GM21390 (cell line): ENCODE data around the gene NUAK1.

ENCODE experiments used
- ATAC-seq: cut with Tn5 transposase; IDR thresholded peaks from one replicate; pipeline ENCODE4 v1.9.1; 2021; ENCODE audit not compliant: unreplicated experiment

NUAK1 gene

GRCh38 chr12:106131676-106132075 is 7.1 kb downstream of the NUAK1 start:
- ATAC-seq, result no peak

GRCh38 chr12:106130474-106131113 is 8.2 kb downstream of the NUAK1 start:
- no peak for ATAC-seq

- no peak for ATAC-seq
Observed at GRCh38 chr12:106128585-106129328, 10.0 kb downstream of the NUAK1 start.

- no peak for ATAC-seq
Observed at GRCh38 chr12:106127338-106128126, 11.2 kb downstream of the NUAK1 start.

- ATAC-seq, result no peak
Observed at GRCh38 chr12:106126441-106127337, 12.1 kb downstream of the NUAK1 start.

- no peak for ATAC-seq
Observed at GRCh38 chr12:106125351-106126095, 13.2 kb downstream of the NUAK1 start.

GRCh38 chr12:106123551-106124081 is 15.1 kb downstream of the NUAK1 start:
- ATAC-seq, result no peak

- no peak for ATAC-seq
Observed at GRCh38 chr12:106123110-106123509, 15.6 kb downstream of the NUAK1 start.

GRCh38 chr12:106122004-106122403 is 16.8 kb downstream of the NUAK1 start:
- ATAC-seq, result no peak

- no peak for ATAC-seq
Observed at GRCh38 chr12:106120519-106121105, 18.1 kb downstream of the NUAK1 start.

GRCh38 chr12:106119301-106119700 is 19.5 kb downstream of the NUAK1 start:
- ATAC-seq, result no peak

- ATAC-seq, result no peak
Observed at GRCh38 chr12:106118381-106119130, 20.2 kb downstream of the NUAK1 start.

GRCh38 chr12:106115440-106115839 is 23.3 kb downstream of the NUAK1 start:
- ATAC-seq, result no peak

- ATAC-seq, result no peak
Observed at GRCh38 chr12:106114447-106115068, 24.2 kb downstream of the NUAK1 start.

- ATAC-seq, result no peak
Observed at GRCh38 chr12:106113824-106114446, 24.8 kb downstream of the NUAK1 start.

- no peak for ATAC-seq
Observed at GRCh38 chr12:106113446-106113823, 25.3 kb downstream of the NUAK1 start.

GRCh38 chr12:106113042-106113441 is 25.7 kb downstream of the NUAK1 start:
- no peak for ATAC-seq
